Measurements from ENCODE around the gene FRMD8. TPM values are rescaled to one million over a fixed set of nuclear protein-coding genes. Genes with fewer than 3 reads are reported as not detected.

FRMD8 gene
- total and polyA plus RNA-seq, 2 experiments from 2014 or later = 25.7 to 31.0 TPM

- Histone ChIP-seq H3K27me3 (no peaks in the 10 kb centered on the region), H3K9me3 (ENCODE audit: low read depth) (no peaks in the 10 kb centered on the region), H3K27ac (peak overlapping the region; percentile 28), H3K79me2 (peaks cover 46% of the 10 kb centered on the region), H4K20me1 (ENCODE audit: insufficient read depth, poor library complexity, severe bottlenecking) (no peaks in the 10 kb centered on the region), H3K4me3 (no peak overlapping the region), H3K4me2 (peak overlapping the region; percentile 48), H2AFZ (no peak overlapping the region), H3K9me2 (replicated peaks; ENCODE audit: insufficient read depth) (no peaks in the 10 kb centered on the region), H3K36me3 (replicated peaks; ENCODE audit: insufficient read depth, low read depth) (no peaks in the 10 kb centered on the region), H3K4me1 (ENCODE audit: insufficient read depth) (peaks cover 27% of the 10 kb centered on the region)
- WGBS (ENCODE audit: low lambda C conversion rate, missing lambda C conversion rate) = 71% methylated on average over 20 of the region's 21 CpGs
- DNase-seq (ENCODE audit: low spot score) = no peak
- TF ChIP-seq CTCF (IDR thresholded peaks at IDR 0.05; ENCODE audit: poor library complexity) (no peak), EZH2phosphoT487 (IDR thresholded peaks at IDR 0.05; ENCODE audit: low read depth, severe bottlenecking, unreplicated experiment) (no peak), EZH2 (IDR thresholded peaks at IDR 0.05; ENCODE audit: borderline replicate concordance) (no peak)
These were observed 3.9 kb downstream of the FRMD8 start for GRCh38 chr11:65390099-65390941.

DNA sequence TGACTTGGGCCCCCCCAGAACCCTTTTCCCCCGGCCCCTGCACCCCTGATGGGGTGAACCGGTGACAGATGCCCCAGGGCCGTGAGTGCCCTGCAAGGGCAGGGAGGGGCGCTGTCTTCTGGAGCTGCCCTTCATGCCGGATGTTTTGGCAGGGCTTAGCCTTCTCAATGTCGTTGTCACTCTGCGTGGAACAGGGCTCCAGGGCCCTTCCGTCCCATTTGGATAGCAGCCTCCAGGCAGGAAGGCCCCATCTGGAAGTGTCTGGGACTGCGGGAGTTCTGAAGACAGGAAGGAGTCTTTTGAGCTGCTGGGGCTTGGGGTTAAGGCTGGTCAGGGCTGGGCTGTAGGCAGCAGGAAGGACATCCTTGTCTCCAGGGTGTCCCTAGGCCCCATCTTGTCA lies 4.6 kb downstream of the FRMD8 start:
- H3K9me2 ChIP-seq (replicated peaks; ENCODE audit: insufficient read depth) = no peaks in the 10 kb centered on the region
- H3K9me3 ChIP-seq (ENCODE audit: low read depth) = no peaks in the 10 kb centered on the region
- H3K36me3 ChIP-seq (replicated peaks; ENCODE audit: insufficient read depth, low read depth) = no peaks in the 10 kb centered on the region
- TF ChIP-seq CTCF (IDR thresholded peaks at IDR 0.05; ENCODE audit: poor library complexity) (no peak), EZH2 (IDR thresholded peaks at IDR 0.05; ENCODE audit: borderline replicate concordance) (no peak), EZH2phosphoT487 (IDR thresholded peaks at IDR 0.05; ENCODE audit: low read depth, severe bottlenecking, unreplicated experiment) (no peak)
- no peak overlapping the region for H2AFZ ChIP-seq
- H3K79me2 ChIP-seq = peaks cover 45% of the 10 kb centered on the region
- 68% methylated on average over 9 of the region's 9 CpGs for WGBS (ENCODE audit: low lambda C conversion rate, missing lambda C conversion rate)
- peak overlapping the region; percentile 48 for H3K4me2 ChIP-seq
- DNase-seq (ENCODE audit: low spot score) = no peak
- H4K20me1 ChIP-seq (ENCODE audit: insufficient read depth, poor library complexity, severe bottlenecking) = no peaks in the 10 kb centered on the region
- H3K27ac ChIP-seq = peak overlapping the region; percentile 28
- H3K4me1 ChIP-seq (ENCODE audit: insufficient read depth) = peaks cover 20% of the 10 kb centered on the region
- H3K4me3 ChIP-seq = no peak overlapping the region
- no peaks in the 10 kb centered on the region for H3K27me3 ChIP-seq

- Histone ChIP-seq H3K4me1 (ENCODE audit: insufficient read depth) (peaks cover 13% of the 10 kb centered on the region), H3K36me3 (replicated peaks; ENCODE audit: insufficient read depth, low read depth) (no peaks in the 10 kb centered on the region), H3K27me3 (no peaks in the 10 kb centered on the region), H3K4me3 (no peak overlapping the region), H4K20me1 (ENCODE audit: insufficient read depth, poor library complexity, severe bottlenecking) (no peaks in the 10 kb centered on the region), H2AFZ (no peak overlapping the region), H3K79me2 (peaks cover 35% of the 10 kb centered on the region), H3K9me2 (replicated peaks; ENCODE audit: insufficient read depth) (no peaks in the 10 kb centered on the region), H3K4me2 (no peak overlapping the region), H3K9me3 (ENCODE audit: low read depth) (no peaks in the 10 kb centered on the region), H3K27ac (no peak overlapping the region)
- TF ChIP-seq EZH2 (IDR thresholded peaks at IDR 0.05; ENCODE audit: borderline replicate concordance) (no peak), EZH2phosphoT487 (IDR thresholded peaks at IDR 0.05; ENCODE audit: low read depth, severe bottlenecking, unreplicated experiment) (no peak), CTCF (IDR thresholded peaks at IDR 0.05; ENCODE audit: poor library complexity) (no peak)
- 87% methylated on average over 13 of the region's 13 CpGs for WGBS (ENCODE audit: low lambda C conversion rate, missing lambda C conversion rate)
- DNase-seq (ENCODE audit: low spot score) = no peak
These were observed 5.9 kb downstream of the FRMD8 start for GRCh38 chr11:65392186-65392829.
